Fibroblast of mammary gland (primary cell): ENCODE results near the gene FBXW5.

Experiments used
- DNase-seq: peaks from one replicate; pipeline ENCODE4 v3.0.0-alpha.2; 2010; ENCODE audit warnings: low read depth
- H3K4me3 ChIP-seq: 2 replicates; pipeline ENCODE4 v1.5.1; 2011; ENCODE audit warnings: low read depth, mild to moderate bottlenecking, low read length, moderate library complexity; ENCODE audit not compliant: control insufficient read depth
- CTCF ChIP-seq: conservative IDR thresholded peaks from 2 replicates; pipeline ENCODE4 v1.5.1; 2011; ENCODE audit warnings: low read depth, low read length, inconsistent platforms; ENCODE audit not compliant: control insufficient read depth, insufficient read depth

FBXW5 gene

GRCh38 chr9:136985027-136985602 is 40.6 kb upstream of the FBXW5 start:
- H3K4me3 ChIP-seq: no peak overlapping the region
- DNase-seq: no peak
- TF ChIP-seq CTCF: no peak

GRCh38 chr9:136984464-136985026 is 40.0 kb upstream of the FBXW5 start:
- H3K4me3 ChIP-seq: no peak overlapping the region
- no peak for DNase-seq
- no peak for TF ChIP-seq CTCF

GRCh38 chr9:136983656-136984314 is 39.2 kb upstream of the FBXW5 start:
- TF ChIP-seq CTCF: no peak
- no peak for DNase-seq
- H3K4me3 ChIP-seq: no peak overlapping the region

GRCh38 chr9:136983167-136983566 is 38.6 kb upstream of the FBXW5 start:
- DNase-seq: no peak
- no peak for TF ChIP-seq CTCF
- no peak overlapping the region for H3K4me3 ChIP-seq

- TF ChIP-seq CTCF: no peak
- no peak for DNase-seq
- no peak within 1 kb of the TSS for H3K4me3 ChIP-seq
Measured at GRCh38 chr9:136982232-136983051, 37.9 kb upstream of the FBXW5 start, which contains the start of gene LCNL1. Gene LCNL1 (plus strand): TSS chr9:136982993. CDS start chr9:136983587, 594 bp downstream.

GRCh38 chr9:136981588-136982231 is 37.2 kb upstream of the FBXW5 start:
- H3K4me3 ChIP-seq: no peak overlapping the region
- no peak for DNase-seq
- TF ChIP-seq CTCF: no peak
